Sigmoid colon (tissue), 7 donors: ENCODE measurements around the gene GARNL3. TPM values are rescaled to one million over a fixed set of nuclear protein-coding genes. Genes with fewer than 3 reads are reported as not detected.

ENCODE experiments used
- DNase-seq: peaks from one replicate; pipeline ENCODE4 v3.0.0-alpha.2; 2019
- H3K27ac ChIP-seq, 4 donors: fragments of 200-600 bp; sonication (generic); one replicate each; pipeline ENCODE4 v1.5.1; 2016 to 2019; ENCODE audit warnings: mild to moderate bottlenecking in 1 of 4
- H3K27me3 ChIP-seq, 3 donors: fragments of 200-600 bp; sonication (generic); one replicate each; pipeline ENCODE4 v1.5.1; 2019; ENCODE audit warnings: mild to moderate bottlenecking in 1 of 3
- H3K36me3 ChIP-seq, 4 donors: fragments of 200-600 bp; sonication (generic); one replicate each; pipeline ENCODE4 v1.5.1; 2016 to 2019
- H3K4me1 ChIP-seq, 4 donors: fragments of 200-600 bp; sonication (generic); one replicate each; pipeline ENCODE4 v1.5.1; 2017 to 2019
- H3K4me3 ChIP-seq, 4 donors: fragments of 200-600 bp; sonication (generic); one replicate each; pipeline ENCODE4 v1.5.1; 2017 to 2019; ENCODE audit warnings: mild to moderate bottlenecking in 2 of 4, moderate library complexity in 1 of 4
- H3K9me3 ChIP-seq, 4 donors: fragments of 200-600 bp in 3 of 4; sonication (generic) in 3 of 4; one replicate each; pipeline versions ENCODE4 v1.5.1 to v1.6.1; 2013 to 2019
- CTCF ChIP-seq, 4 experiments: fragments of 450-650 bp in 3 of 4; fragments of 200-600 bp in 1 of 4; IDR thresholded peaks; one replicate each; pipeline ENCODE4 v1.5.1; 2016 to 2019; ENCODE audit warnings: antibody characterized with exemption in 4 of 4, mild to moderate bottlenecking in 3 of 4, moderate library complexity in 2 of 4
- EP300 ChIP-seq, 4 donors: sonication (generic); formaldehyde crosslinking; IDR thresholded peaks; one replicate each; pipeline ENCODE4 v1.6.1; 2017; ENCODE audit warnings: antibody characterized with exemption in 4 of 4
- POLR2A ChIP-seq, 2 donors: fragments of 450-650 bp; IDR thresholded peaks; one replicate each; pipeline ENCODE4 v1.6.1; 2016; ENCODE audit warnings: antibody characterized with exemption in 2 of 2, mild to moderate bottlenecking in 2 of 2, moderate library complexity in 2 of 2
- POLR2AphosphoS5 ChIP-seq, 4 donors: sonication (generic); formaldehyde crosslinking; IDR thresholded peaks; one replicate each; pipeline ENCODE4 v1.6.1; 2017; ENCODE audit warnings: antibody characterized with exemption in 4 of 4
- WGBS, 2 donors: extraction: QIAGEN DNeasy Blood & Tissue Kit; methylation state at CpG; one replicate each; pipeline ENCODE4 v1.1.7; 2013; 5-methylcytosine and 5-hydroxymethylcytosine counted together
- intact Hi-C: fragments of 100-400 bp; cut with DNase I; formaldehyde crosslinking; loops from one replicate; pipeline ENCODE4 v1.15.1; 2023
- polyA plus RNA-seq, 3 donors: library from polyadenylated mRNA; stranded (reverse); fragments of 200-250 nt; gene quantifications; one replicate each; pipeline ENCODE4 v1.2.3, GENCODE V29; 2013
- total RNA-seq, 4 donors: library from RNA; depleted of rRNA; stranded (reverse); fragments of >200 nt; gene quantifications; one replicate each; pipeline ENCODE4 v1.1.0, GENCODE V29; 2016
- donor health status: healthy with polysubstance abuse.
- donor health status: Bipolar disorder and iron deficiency.
- donor health status: healthy.

The GARNL3 gene
- total and polyA plus RNA-seq, 7 donors: 0.92 to 28.0 (median 10.2) TPM

DNA sequence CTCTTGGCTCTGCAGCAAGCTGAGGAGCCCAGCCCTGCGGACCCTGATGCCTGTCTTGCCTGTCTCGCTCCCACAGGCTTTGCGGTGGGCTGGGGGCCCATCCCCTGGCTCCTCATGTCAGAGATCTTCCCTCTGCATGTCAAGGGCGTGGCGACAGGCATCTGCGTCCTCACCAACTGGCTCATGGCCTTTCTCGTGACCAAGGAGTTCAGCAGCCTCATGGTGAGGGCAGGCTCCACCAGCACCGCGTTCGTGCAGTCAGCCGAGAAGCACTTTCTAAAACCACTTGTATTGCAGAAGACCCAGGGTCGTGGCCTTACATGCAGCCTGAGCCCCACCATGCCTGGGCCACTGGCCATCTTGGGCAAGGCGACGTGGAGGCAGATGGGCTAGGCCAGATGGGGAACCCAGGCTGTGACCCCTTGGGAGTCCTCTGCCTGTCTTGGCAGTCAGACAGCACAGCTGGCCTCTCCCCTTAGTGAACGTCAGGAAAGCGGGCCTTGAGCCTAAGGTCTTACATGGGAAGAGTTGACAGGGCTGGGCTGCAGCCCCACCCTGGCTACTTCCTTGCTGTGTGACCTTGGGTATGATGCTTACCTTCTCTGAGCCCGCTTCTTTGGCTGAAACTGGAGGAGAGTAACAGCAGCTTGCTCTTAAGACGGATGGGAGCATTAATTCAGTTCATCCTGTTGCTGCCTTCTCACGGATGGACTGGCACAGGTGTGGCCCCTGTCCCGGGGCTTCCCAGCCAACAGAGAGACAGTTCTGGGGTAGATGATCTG, 141.0 kb downstream of the GARNL3 start:
- Histone ChIP-seq H3K4me1 (peaks cover 0 to 40% (median 18%) of the 10 kb centered on the region in 4 donors), H3K27ac (peak overlapping the region in 2 of 4 donors; percentile 65 to 73), H3K9me3 (no peaks in the 10 kb centered on the region), H3K4me3 (no peak overlapping the region), H3K36me3 (peaks cover 17 to 80% (median 34%) of the 10 kb centered on the region in 4 donors), H3K27me3 (no peaks in the 10 kb centered on the region)
- DNase-seq: no peak
- intact Hi-C loops: no loop called here
- 91 to 93% methylated on average over 20 of the region's 20 CpGs for WGBS, 2 donors
- no peak for TF ChIP-seq POLR2AphosphoS5 (IDR thresholded peaks at IDR 0.05)
- no peak for TF ChIP-seq EP300 (IDR thresholded peaks at IDR 0.05)
- TF ChIP-seq CTCF (IDR thresholded peaks at IDR 0.05): no peak
- no peak for TF ChIP-seq POLR2A (IDR thresholded peaks at IDR 0.05)

DNA sequence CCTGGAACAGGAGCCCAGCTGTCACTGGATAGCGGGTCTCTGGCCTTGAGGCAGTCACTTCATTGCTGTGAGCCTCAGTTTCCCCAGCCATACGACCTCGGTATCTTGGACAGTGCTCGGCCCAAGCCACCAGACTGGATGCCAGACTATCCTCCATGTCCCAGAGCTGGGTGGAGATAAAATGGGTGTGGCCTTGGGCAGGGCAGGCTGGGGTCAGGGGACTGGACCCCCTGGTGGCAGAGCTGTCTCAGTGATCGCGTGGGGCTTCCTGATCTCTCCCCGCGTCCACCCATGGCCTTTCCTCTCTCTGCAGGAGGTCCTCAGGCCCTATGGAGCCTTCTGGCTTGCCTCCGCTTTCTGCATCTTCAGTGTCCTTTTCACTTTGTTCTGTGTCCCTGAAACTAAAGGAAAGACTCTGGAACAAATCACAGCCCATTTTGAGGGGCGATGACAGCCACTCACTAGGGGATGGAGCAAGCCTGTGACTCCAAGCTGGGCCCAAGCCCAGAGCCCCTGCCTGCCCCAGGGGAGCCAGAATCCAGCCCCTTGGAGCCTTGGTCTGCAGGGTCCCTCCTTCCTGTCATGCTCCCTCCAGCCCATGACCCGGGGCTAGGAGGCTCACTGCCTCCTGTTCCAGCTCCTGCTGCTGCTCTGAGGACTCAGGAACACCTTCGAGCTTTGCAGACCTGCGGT, 142.4 kb downstream of the GARNL3 start:
- Histone ChIP-seq H3K9me3 (no peaks in the 10 kb centered on the region), H3K4me3 (no peak overlapping the region), H3K27ac (peak overlapping the region in 3 of 4 donors; percentile 58 to 73 (median 65)), H3K4me1 (peaks cover 0 to 39% (median 29%) of the 10 kb centered on the region in 4 donors), H3K27me3 (no peaks in the 10 kb centered on the region), H3K36me3 (peaks cover 17 to 66% (median 28%) of the 10 kb centered on the region in 4 donors)
- TF ChIP-seq EP300 (IDR thresholded peaks at IDR 0.05) (no peak), CTCF (IDR thresholded peaks at IDR 0.05) (no peak), POLR2AphosphoS5 (IDR thresholded peaks at IDR 0.05) (no peak), POLR2A (IDR thresholded peaks at IDR 0.05) (no peak)
- DNase-seq: no peak
- 90% methylated on average over 13 of the region's 13 CpGs for WGBS, 2 donors
- intact Hi-C loops: no loop called here

DNA sequence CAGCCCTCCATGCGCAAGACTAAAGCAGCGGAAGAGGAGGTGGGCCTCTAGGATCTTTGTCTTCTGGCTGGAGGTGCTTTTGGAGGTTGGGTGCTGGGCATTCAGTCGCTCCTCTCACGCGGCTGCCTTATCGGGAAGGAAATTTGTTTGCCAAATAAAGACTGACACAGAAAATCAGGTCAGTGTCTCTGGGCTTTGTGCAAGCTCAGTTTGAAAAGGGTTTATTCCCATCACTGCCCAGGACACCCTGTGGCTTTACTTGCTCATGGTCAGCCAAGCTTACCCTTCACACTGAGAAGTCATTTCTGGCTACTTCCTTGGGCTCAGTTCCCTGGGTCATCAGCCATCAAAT, 142.9 kb downstream of the GARNL3 start:
- Histone ChIP-seq H3K27me3 (no peaks in the 10 kb centered on the region), H3K27ac (peak overlapping the region in 3 of 4 donors; percentile 58 to 73 (median 65)), H3K36me3 (peaks cover 17 to 65% (median 28%) of the 10 kb centered on the region in 4 donors), H3K9me3 (no peaks in the 10 kb centered on the region), H3K4me3 (no peak overlapping the region), H3K4me1 (peaks cover 0 to 38% (median 29%) of the 10 kb centered on the region in 4 donors)
- TF ChIP-seq POLR2AphosphoS5 (IDR thresholded peaks at IDR 0.05) (peak in 2 of 4 donors; percentile 39 to 46), EP300 (IDR thresholded peaks at IDR 0.05) (no peak)
- no peak for DNase-seq
- 93% methylated on average over 6 of the region's 6 CpGs for WGBS, 2 donors
- intact Hi-C loops: no loop called here

DNA sequence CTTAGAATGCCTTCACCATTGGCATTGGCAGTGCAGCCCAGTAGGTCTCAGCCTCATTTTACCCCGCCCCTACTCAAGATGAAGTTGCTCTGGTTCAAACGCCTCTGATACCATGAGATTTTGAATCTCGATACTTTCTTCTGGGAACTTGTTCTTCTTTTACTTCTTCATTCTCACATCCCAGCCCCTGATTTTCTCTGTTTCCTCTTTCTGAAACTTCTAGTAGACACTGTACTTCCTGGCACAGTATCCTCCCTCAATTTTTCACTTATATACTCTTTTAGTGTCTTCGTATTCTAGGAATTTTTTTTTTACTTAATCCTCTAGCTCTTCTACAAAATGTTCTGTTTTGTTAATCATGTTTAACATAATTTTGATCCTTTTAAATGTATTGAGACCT, 146.5 kb downstream of the GARNL3 start:
- Histone ChIP-seq H3K27me3 (no peaks in the 10 kb centered on the region), H3K4me3 (no peak overlapping the region), H3K27ac (peak overlapping the region in 3 of 4 donors; percentile 65 to 86 (median 82)), H3K9me3 (no peaks in the 10 kb centered on the region), H3K4me1 (peaks cover 0 to 64% (median 46%) of the 10 kb centered on the region in 4 donors), H3K36me3 (peaks cover 1 to 29% (median 4%) of the 10 kb centered on the region in 4 donors)
- 75 to 90% methylated on average over 4 of the region's 4 CpGs for WGBS, 2 donors
- TF ChIP-seq POLR2A (IDR thresholded peaks at IDR 0.05) (no peak), EP300 (IDR thresholded peaks at IDR 0.05) (no peak), POLR2AphosphoS5 (IDR thresholded peaks at IDR 0.05) (no peak), CTCF (IDR thresholded peaks at IDR 0.05) (no peak)
- intact Hi-C loops: no loop called here
- no peak for DNase-seq

GRCh38 chr9:127415141-127415540, 150.6 kb downstream of the GARNL3 start:
- WGBS, 2 donors: 90 to 92% methylated on average over 4 of the region's 4 CpGs
- H3K4me3 ChIP-seq: no peak overlapping the region
- peaks cover 0 to 72% (median 61%) of the 10 kb centered on the region in 4 donors for H3K4me1 ChIP-seq
- no peaks in the 10 kb centered on the region for H3K9me3 ChIP-seq
- no peak for DNase-seq
- TF ChIP-seq EP300 (IDR thresholded peaks at IDR 0.05) (no peak), POLR2AphosphoS5 (IDR thresholded peaks at IDR 0.05) (no peak), CTCF (IDR thresholded peaks at IDR 0.05) (no peak), POLR2A (IDR thresholded peaks at IDR 0.05) (no peak)
- peaks cover 0 to 5% (median 0%) of the 10 kb centered on the region in 4 donors for H3K36me3 ChIP-seq
- intact Hi-C loops: no loop called here
- H3K27ac ChIP-seq: peak overlapping the region in 3 of 4 donors; percentile 82 to 86 (median 82)
- no peaks in the 10 kb centered on the region for H3K27me3 ChIP-seq
